Eye (tissue), 1 donor: Measurements from ENCODE around the gene MIA3.
"Not testable (repeated sequence)": the region's sequence is repeated elsewhere in the genome, so short reads cannot be mapped to it uniquely, and the experiment has no call there.

Source experiments
- DNase-seq: peaks from one replicate; pipeline ENCODE4 v3.0.0-alpha.2; 2015

MIA3 gene

GRCh38 chr1:222618001-222618879, at the start of gene MIA3:
Gene MIA3, plus strand, starts transcription at chr1:222618097. Its CDS starts 14 bp downstream, at chr1:222618111.
- DNase-seq: peak; percentile 88

GRCh38 chr1:222570837-222571236, 47.1 kb upstream of the MIA3 start:
- no peak for DNase-seq

- DNase-seq: no peak
Measured at GRCh38 chr1:222579316-222579715, 38.6 kb upstream of the MIA3 start.

- DNase-seq: no peak
Measured at GRCh38 chr1:222582099-222582774, 35.7 kb upstream of the MIA3 start.

- no peak for DNase-seq
Measured at GRCh38 chr1:222583079-222583478, 34.8 kb upstream of the MIA3 start.

GRCh38 chr1:222586842-222587241, 31.1 kb upstream of the MIA3 start:
- DNase-seq: no peak

- DNase-seq: peak; percentile 2
Measured at GRCh38 chr1:222588135-222588534, 29.8 kb upstream of the MIA3 start.

- peak; percentile 96 for DNase-seq
Measured at GRCh38 chr1:222589462-222590302, 28.2 kb upstream of the MIA3 start, which contains the start of gene TAF1A. Gene TAF1A, minus strand, starts transcription at chr1:222589933.

- no peak for DNase-seq
Measured at GRCh38 chr1:222592171-222592570, 25.7 kb upstream of the MIA3 start.

GRCh38 chr1:222594789-222595188, 23.1 kb upstream of the MIA3 start:
- DNase-seq: no peak

- DNase-seq: no peak
Measured at GRCh38 chr1:222596696-222597095, 21.2 kb upstream of the MIA3 start.

- DNase-seq: no peak
Measured at GRCh38 chr1:222600281-222600680, 17.6 kb upstream of the MIA3 start.

- DNase-seq: no peak
Measured at GRCh38 chr1:222601257-222601656, 16.6 kb upstream of the MIA3 start.

GRCh38 chr1:222606757-222607156, 11.1 kb upstream of the MIA3 start:
- DNase-seq: no peak

- DNase-seq: not testable (repeated sequence)
Measured at GRCh38 chr1:222609111-222609510, 8.8 kb upstream of the MIA3 start.

GRCh38 chr1:222610728-222611127, 7.2 kb upstream of the MIA3 start:
- DNase-seq: no peak

- no peak for DNase-seq
Measured at GRCh38 chr1:222613627-222614026, 4.3 kb upstream of the MIA3 start.

GRCh38 chr1:222616525-222616924, 1.4 kb upstream of the MIA3 start:
- DNase-seq: peak; percentile 8

GRCh38 chr1:222617367-222617951, 438 bp upstream of the MIA3 start:
- DNase-seq: peak; percentile 97

- peak; percentile 70 for DNase-seq
Measured at GRCh38 chr1:222618880-222619596, 1.1 kb downstream of the MIA3 start.

- DNase-seq: no peak
Measured at GRCh38 chr1:222620566-222620965, 2.7 kb downstream of the MIA3 start.

- DNase-seq: no peak
Measured at GRCh38 chr1:222622765-222623164, 4.9 kb downstream of the MIA3 start.
